ENCODE data around the gene REM2.

Gene REM2, protein sequence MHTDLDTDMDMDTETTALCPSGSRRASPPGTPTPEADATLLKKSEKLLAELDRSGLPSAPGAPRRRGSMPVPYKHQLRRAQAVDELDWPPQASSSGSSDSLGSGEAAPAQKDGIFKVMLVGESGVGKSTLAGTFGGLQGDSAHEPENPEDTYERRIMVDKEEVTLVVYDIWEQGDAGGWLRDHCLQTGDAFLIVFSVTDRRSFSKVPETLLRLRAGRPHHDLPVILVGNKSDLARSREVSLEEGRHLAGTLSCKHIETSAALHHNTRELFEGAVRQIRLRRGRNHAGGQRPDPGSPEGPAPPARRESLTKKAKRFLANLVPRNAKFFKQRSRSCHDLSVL

DNA sequence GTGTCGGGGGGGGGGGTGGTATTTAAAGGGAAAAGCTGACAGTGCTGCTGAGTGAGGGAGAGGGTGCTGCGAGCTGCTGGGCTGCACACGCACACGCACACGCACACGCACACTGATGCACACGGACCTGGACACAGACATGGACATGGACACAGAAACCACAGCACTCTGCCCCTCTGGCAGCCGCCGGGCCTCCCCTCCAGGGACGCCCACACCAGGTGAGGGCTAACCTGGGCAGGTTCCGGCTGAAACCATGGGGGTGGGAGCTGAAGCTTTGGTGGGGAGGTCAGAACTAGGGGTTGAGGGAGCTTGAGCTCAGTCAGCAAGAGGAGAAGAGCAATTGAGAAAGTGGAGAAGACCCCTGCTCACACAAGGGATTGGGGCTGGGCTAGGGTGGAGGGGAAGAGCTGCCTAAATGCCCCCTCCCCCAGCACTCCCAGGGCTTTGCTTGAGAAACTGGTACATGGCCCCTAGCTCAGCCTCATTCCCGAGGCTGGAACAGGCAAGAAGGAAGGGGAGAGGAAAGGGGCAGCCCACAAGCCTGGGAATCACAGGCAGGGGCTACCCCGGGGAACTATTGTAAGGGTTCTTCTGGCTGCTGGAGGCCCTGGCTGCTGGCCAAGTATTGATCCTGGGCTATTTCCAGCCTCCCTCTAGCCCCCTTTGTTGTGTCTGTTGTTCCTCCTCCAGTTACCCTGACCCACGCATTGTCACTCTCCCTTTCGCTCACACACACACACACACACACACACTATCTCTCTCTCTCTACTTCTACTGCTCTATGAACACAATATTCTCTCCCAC lies at the start of gene REM2:
Gene REM2 (plus strand): TSS at position 50 of the 804 bp plus-strand sequence. CDS start 66 bp downstream, at position 116.
- DNase-seq (ENCODE audit: low read depth in 2 of 2), result no peak

DNA sequence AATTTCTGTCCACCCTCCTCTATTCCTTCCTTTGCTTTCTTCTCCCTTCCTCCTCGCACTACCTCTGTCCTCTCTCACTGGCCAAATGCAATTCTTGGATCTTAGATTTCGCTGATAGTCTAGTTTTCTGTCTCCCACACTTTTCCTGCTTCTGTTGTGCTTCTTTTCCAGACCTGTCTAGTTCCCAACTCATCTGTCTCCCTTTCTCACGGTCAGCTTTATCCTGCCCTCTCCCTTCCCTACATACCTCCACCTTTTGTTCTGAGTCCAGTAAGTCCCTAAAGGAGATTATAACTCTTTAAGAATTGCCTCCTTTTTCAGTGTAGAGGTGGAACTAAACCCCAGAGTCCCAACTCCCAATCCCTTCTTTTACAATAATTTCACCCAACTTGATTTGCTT lies 47.5 kb upstream of the REM2 start:
- DNase-seq (ENCODE audit: low read depth in 2 of 2), result no peak

DNA sequence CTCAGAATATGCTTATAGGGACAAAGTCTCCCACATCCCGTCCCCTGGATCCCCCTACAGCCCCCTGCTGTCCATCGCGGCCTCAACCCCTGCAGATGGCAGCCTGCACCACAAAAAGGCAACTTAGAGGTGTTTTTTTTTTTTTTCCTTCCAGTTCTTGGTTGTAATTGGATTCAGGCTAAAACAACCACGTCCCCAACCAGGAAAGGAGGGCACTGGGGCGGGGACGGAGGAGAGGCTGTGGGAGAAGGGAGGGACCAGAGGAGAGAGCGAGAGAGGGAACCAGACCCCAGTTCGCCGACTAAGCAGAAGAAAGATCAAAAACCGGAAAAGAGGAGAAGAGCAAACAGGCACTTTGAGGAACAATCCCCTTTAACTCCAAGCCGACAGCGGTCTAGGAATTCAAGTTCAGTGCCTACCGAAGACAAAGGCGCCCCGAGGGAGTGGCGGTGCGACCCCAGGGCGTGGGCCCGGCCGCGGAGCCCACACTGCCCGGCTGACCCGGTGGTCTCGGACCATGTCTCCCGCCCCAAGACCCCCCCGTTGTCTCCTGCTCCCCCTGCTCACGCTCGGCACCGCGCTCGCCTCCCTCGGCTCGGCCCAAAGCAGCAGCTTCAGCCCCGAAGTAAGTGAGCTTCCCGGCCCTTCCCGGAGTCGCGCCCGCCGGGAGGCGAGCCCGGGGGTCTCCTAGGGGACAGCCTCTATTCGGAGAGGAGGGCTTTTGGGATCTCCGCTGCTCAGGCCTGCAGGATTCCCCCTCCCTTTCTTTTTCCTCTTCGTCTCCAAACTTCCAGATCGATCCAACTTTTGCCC lies 46.5 kb upstream of the REM2 start, which contains the start of gene MMP14:
Gene MMP14 (plus strand): TSS at position 285 of the 813 bp plus-strand sequence. CDS start 233 bp downstream, at position 518.
- DNase-seq (ENCODE audit: low read depth in 2 of 2), result no peak

DNA sequence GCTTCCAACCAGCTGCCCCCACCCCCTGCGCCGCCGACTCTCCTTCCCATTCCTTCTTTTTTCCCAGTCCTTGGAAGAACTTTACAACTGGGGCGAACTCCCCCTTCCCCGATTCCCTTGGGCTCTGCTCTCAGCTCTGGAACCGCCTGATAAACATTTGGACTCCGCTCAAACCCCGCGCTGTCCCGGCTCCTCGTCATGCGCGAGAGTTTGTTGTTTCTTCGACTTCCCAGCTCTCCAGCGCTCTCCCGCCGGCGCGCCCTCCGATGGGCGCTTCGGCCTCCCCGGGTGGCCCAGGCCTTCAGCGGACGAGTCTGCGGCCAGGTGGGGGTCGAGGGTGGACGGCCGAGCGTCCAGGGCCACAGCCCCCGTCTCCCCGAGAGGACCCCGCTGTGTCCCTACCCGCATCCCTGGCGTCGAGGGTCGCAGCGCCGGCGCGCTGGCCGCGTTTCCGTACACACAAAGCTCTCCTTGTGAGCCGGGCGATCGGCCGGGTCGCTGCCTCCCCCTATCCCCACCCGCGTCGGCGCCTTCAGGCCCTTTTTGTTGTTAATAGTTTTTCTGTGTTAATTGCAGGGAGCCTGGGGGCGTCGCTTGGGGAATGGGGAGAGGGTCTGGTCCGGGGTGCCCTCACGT lies 45.8 kb upstream of the REM2 start:
- no peak for DNase-seq (ENCODE audit: low read depth in 2 of 2)

DNA sequence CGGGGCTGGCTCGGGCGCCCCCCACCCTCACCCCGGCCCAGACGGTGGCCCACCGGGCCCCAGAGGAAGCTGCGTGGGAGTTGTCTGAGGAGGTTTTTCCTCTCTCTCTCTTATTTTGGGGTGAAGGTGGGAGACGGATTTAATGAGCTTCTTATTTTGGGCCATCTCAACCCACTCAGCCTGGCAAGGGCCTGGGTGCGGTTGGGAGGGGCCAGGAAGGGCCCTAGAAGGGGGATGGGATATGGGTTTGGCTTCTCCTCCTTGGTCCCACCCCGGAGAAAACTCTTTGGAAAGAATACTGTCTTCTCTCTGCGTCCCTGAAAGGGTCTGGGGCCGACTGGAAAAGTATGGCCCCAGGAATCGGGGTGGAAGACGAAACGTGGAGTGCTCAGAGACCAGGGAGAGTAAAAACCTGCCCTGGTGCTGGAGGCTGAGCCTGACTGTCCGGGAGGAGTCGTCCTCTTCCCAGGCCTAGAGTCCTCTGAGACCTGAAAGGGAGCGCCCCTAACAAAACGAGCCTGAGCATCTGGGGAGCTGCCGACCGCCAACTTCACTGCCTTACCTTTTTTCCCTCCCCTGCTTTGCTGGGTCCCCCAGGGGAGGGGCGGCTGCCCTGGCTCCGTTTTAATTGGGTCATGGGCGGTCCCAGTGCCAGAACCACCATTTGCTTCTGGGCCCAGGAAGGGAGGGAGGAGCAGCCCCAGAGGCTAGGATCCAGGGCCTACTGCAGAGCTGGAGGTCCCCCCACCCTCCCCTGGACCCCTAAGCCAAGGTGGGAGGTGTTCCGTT lies 45.1 kb upstream of the REM2 start:
- no peak for DNase-seq (ENCODE audit: low read depth in 2 of 2)

DNA sequence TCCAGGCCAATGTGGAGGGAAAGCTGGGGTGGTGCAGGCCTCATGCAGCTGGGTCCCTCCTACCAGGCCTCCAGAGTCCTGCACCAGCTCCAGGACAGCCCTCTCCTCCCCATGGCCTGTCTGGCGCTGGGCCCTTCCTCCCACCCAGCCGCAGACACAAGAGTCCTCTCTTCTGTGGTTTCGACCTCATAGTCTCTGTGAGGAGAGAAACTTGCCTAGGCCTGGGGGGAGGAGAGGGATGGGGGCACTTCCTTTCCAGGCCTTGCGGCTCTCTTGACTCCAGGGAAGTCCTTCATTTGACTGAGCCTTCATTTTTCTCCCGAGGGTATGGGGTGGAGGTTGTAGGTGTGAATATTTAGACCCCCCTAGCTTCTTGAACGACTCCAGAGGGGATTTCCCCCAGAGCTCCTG lies 44.4 kb upstream of the REM2 start:
- DNase-seq (ENCODE audit: low read depth in 2 of 2), result no peak

DNA sequence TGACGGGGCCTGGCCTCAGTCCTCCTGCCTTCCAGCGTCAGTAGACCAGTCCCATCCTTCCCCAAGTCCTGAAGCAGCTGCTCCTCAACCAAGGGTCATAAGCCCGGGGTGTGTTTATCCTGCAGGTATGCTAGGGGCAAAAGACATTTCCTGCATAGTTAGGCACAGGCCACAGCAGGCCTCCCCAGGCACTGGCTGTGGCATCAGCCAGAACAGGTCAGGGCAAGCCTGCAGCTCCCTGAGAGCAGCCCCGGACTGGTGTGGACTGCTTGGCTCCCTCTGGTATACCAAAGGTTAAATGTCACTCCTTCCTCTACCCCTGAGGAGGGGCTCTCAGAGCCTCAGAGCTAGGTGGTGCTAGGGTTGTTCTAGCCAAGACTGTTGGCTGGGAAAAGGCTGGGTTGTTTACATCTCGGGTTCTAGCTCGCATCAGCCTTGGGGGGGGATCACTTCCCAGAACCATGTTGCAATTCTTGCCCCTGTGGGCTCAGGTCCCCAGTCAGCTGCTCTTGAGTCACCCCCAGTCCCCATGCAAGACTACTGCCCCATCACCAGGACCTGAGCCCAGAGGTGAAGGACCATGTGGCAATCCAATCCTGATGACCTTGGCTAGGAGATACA lies 43.8 kb upstream of the REM2 start:
- no peak for DNase-seq (ENCODE audit: low read depth in 2 of 2)

DNA sequence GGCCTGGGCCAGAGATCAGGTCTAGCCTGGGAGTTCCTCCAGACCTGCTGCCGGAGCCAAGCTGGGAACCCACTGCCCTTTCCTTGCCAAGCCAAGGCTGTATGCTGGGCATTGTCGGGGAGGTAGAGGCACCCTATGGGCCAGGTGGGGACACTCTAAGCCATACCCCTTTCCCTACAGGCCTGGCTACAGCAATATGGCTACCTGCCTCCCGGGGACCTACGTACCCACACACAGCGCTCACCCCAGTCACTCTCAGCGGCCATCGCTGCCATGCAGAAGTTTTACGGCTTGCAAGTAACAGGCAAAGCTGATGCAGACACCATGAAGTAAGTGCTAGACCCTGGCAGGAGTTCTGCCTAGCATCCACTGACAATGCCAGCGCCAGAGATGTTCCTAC lies 41.7 kb upstream of the REM2 start:
- DNase-seq (ENCODE audit: low read depth in 2 of 2), result no peak

DNA sequence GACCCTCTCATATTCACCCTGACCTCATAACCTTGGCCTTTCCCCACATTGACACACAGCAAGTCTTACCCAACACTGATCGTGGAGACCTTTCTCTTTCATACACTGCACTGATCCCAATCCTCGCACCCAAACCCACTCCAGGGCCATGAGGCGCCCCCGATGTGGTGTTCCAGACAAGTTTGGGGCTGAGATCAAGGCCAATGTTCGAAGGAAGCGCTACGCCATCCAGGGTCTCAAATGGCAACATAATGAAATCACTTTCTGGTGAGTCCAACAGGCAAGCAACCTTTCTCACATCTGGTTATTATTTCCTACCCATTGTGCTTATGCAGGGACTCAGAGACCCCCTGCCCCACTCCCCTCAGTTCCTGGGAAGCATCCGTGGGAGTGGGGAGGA lies 41.3 kb upstream of the REM2 start:
- DNase-seq (ENCODE audit: low read depth in 2 of 2), result no peak

DNA sequence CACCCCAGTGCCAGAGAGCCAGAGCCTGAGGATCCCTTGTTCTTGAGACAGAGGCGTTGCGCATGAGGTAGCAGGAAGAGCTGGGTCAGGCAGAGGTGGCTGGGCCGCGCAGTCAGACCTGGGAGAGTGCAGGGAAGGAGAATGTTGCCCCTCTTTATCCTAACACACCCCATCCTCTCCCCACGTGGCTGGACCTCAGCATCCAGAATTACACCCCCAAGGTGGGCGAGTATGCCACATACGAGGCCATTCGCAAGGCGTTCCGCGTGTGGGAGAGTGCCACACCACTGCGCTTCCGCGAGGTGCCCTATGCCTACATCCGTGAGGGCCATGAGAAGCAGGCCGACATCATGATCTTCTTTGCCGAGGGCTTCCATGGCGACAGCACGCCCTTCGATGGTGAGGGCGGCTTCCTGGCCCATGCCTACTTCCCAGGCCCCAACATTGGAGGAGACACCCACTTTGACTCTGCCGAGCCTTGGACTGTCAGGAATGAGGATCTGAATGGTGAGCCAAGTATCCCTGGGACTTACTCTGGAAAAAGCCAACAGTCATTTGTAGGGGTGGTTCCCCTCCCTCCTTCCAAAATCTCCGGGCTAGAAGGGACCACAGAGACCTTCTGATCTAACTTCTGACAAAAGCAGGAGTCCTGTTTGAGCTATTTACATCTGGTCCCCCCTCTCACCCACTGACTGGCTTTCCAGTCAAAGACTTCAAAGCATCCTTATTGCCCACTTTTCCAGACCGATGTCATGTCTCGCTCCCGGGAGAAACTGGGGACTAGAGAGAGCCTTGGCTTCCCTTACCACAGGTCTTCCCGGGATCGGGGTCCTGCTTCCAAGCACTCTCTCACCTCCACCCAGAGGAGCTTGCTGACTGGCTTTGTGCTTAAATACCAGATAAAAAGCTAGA lies 40.6 kb upstream of the REM2 start:
- DNase-seq (ENCODE audit: low read depth in 2 of 2), result no peak

DNA sequence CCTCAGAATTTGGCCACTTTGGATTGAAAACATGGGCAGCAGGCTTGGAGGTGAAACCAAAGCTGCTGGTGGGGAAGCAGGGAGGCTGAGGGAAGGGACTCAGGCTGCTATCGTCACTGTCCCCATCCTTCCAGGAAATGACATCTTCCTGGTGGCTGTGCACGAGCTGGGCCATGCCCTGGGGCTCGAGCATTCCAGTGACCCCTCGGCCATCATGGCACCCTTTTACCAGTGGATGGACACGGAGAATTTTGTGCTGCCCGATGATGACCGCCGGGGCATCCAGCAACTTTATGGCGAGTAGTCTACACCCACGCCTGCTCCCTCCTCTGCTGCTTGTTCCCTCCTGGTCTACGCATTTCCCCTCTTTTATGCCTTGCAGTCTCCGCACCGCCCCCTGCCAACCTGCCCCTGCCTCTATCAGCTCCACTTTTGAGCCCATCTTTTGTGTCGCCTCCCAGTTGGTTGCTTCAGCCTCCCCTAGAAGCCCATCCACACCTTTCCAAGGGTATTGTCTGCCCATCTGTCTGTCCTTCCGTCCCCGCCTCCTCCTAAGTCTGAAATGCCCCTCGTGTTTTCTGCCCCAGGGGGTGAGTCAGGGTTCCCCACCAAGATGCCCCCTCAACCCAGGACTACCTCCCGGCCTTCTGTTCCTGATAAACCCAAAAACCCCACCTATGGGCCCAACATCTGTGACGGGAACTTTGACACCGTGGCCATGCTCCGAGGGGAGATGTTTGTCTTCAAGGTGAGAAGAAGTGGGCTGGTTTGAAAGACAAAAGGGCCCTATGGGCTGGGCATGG lies 39.7 kb upstream of the REM2 start:
- no peak for DNase-seq (ENCODE audit: low read depth in 2 of 2)

DNA sequence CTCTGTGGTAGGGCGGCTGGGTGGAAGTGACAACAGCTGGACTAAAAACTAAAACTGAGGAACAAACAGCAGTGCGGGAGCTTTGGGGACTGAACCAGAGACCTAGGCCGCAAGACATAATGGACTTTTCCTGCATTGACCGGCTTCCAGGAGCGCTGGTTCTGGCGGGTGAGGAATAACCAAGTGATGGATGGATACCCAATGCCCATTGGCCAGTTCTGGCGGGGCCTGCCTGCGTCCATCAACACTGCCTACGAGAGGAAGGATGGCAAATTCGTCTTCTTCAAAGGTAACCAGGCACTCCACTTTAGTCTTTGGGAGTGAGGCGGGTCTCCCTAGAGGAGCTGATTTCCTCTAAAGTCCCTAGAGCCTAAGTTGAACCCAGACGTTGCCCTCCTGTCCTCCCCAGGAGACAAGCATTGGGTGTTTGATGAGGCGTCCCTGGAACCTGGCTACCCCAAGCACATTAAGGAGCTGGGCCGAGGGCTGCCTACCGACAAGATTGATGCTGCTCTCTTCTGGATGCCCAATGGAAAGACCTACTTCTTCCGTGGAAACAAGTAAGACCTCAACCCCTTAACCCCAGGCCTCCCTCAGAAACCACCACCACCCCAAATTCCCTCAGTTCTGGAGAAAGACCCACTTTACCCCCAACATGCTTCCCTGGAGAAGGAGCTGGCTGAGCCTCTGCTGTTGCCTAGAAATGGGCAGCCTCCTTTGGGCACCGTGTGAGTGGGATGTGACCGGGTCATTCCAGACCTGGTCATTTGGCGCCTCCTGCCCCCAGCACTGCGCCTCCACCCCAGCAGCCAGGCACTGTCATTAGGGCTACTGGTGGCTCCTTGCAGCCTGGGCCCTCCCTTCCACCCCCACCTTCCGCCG lies 38.6 kb upstream of the REM2 start:
- no peak for DNase-seq (ENCODE audit: low read depth in 2 of 2)

DNA sequence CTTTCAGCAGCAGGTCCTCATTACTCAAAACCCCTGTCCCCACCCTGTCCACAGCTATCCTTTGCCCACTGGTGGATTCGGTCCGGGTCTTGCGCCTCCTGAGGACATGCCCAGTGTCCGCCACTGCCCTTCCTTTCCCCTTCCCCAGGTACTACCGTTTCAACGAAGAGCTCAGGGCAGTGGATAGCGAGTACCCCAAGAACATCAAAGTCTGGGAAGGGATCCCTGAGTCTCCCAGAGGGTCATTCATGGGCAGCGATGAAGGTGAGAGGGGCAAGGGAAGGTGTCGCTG lies 38.0 kb upstream of the REM2 start:
- no peak for DNase-seq (ENCODE audit: low read depth in 2 of 2)

DNA sequence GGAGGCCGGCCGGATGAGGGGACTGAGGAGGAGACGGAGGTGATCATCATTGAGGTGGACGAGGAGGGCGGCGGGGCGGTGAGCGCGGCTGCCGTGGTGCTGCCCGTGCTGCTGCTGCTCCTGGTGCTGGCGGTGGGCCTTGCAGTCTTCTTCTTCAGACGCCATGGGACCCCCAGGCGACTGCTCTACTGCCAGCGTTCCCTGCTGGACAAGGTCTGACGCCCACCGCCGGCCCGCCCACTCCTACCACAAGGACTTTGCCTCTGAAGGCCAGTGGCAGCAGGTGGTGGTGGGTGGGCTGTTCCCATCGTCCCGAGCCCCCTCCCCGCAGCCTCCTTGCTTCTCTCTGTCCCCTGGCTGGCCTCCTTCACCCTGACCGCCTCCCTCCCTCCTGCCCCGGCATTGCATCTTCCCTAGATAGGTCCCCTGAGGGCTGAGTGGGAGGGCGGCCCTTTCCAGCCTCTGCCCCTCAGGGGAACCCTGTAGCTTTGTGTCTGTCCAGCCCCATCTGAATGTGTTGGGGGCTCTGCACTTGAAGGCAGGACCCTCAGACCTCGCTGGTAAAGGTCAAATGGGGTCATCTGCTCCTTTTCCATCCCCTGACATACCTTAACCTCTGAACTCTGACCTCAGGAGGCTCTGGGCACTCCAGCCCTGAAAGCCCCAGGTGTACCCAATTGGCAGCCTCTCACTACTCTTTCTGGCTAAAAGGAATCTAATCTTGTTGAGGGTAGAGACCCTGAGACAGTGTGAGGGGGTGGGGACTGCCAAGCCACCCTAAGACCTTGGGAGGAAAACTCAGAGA lies 37.0 kb upstream of the REM2 start:
- DNase-seq (ENCODE audit: low read depth in 2 of 2), result no peak

DNA sequence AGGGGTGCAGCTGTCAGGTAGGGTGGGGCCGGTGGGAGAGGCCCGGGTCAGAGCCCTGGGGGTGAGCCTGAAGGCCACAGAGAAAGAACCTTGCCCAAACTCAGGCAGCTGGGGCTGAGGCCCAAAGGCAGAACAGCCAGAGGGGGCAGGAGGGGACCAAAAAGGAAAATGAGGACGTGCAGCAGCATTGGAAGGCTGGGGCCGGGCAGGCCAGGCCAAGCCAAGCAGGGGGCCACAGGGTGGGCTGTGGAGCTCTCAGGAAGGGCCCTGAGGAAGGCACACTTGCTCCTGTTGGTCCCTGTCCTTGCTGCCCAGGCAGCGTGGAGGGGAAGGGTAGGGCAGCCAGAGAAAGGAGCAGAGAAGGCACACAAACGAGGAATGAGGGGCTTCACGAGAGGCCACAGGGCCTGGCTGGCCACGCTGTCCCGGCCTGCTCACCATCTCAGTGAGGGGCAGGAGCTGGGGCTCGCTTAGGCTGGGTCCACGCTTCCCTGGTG lies 36.2 kb upstream of the REM2 start:
- DNase-seq (ENCODE audit: low read depth in 2 of 2), result no peak

DNA sequence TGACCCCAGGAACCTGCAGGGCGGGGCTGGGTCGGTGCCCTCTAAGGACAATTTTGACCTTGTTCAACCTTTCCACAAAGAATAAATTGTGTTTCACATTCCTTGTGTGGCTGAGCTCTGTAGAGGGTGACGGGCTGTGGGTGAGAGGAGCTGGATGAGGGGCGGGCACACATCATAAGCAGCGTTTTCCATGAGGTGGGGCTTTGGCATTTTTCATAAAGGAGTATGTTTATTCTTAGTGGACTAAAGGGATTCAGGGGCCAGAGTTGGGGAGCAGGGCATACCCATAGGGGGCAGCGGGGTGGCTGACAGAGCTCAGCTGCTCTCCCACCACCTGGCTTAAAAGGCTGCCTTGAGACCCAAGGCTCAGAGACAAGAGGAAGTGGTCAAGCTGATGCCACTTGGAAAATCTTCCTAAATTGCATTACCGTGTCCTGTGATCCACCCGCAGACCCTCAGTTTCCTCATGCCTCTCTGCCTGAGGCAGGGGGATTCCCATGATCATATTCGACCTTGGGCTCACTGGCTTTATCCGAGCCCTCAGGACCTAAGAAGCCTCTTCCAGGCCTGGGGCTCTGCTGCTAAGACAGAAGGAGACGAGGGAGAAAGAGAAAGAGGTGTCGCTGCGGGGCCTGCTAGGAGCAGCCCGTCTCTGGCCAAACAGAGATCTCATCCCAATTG lies 35.2 kb upstream of the REM2 start:
- no peak for DNase-seq (ENCODE audit: low read depth in 2 of 2)

Data from stimulated activated CD4-positive, alpha-beta T cell treated with anti-CD3 and anti-CD28 coated beads, Interleukin-15, amount 100 ng/mL, for 48 hours (primary cell).